Muscle layer of duodenum (tissue), 2 donors: ENCODE results near the gene CDK5RAP2.

Experiments used
- H3K27ac ChIP-seq: one replicate; pipeline ENCODE4 v1.7.0; 2013; ENCODE audit warnings: mild to moderate bottlenecking, low read length
- H3K27me3 ChIP-seq: one replicate; pipeline ENCODE4 v1.7.0; 2013; ENCODE audit warnings: low read depth, mild to moderate bottlenecking, control low read depth, low read length
- H3K36me3 ChIP-seq, 2 donors: one replicate each; pipeline ENCODE4 v1.7.0; 2013; ENCODE audit warnings: low read length in 2 of 2, control low read depth in 1 of 2, mild to moderate bottlenecking in 1 of 2; ENCODE audit not compliant: insufficient read depth in 2 of 2, control insufficient read depth in 1 of 2
- H3K4me1 ChIP-seq, 2 donors: one replicate each; pipeline ENCODE4 v1.7.0; 2013; ENCODE audit warnings: low read length in 2 of 2, mild to moderate bottlenecking in 2 of 2, control low read depth in 1 of 2, moderate library complexity in 1 of 2; ENCODE audit not compliant: insufficient read depth in 2 of 2, control insufficient read depth in 1 of 2
- H3K4me3 ChIP-seq, 2 donors: one replicate each; pipeline ENCODE4 v1.7.0; 2013; ENCODE audit warnings: low read length in 2 of 2, low read depth in 1 of 2, mild to moderate bottlenecking in 1 of 2
- H3K9me3 ChIP-seq, 2 donors: one replicate each; pipeline ENCODE4 v1.7.0; 2013; ENCODE audit warnings: low read length in 2 of 2, control low read depth in 1 of 2, mild to moderate bottlenecking in 1 of 2; ENCODE audit not compliant: control insufficient read depth in 1 of 2
- donor health status: healthy.

Gene CDK5RAP2

GRCh38 chr9:120360510-120360909 lies 219.5 kb downstream of the CDK5RAP2 start:
- Histone ChIP-seq H3K27ac (no peak overlapping the region), H3K9me3 (no peaks in the 10 kb centered on the region)

DNA sequence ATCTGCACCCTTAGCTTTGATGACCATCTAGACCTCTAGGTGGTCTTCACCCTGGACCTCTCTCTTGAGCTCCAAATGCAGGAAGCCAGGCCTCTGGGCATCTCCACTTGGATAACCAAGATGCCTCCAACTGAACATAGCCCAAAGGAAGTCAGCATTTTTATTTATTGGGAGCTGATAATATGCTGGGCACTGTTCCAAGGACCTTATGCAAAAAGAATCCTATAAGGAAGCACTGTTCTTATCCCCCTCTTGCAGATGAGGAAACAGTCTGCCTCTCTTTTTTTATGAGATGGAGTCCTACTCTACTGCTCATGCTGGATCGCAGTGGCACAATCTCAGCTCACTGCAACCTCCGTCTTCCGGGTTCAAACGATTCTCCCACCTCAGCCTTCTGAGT lies 219.9 kb downstream of the CDK5RAP2 start:
- no peak overlapping the region for H3K27ac ChIP-seq
- H3K4me3 ChIP-seq: no peak overlapping the region
- H3K4me1 ChIP-seq: no peaks in the 10 kb centered on the region
- H3K27me3 ChIP-seq: no peaks in the 10 kb centered on the region
- no peaks in the 10 kb centered on the region for H3K36me3 ChIP-seq
- H3K9me3 ChIP-seq: no peaks in the 10 kb centered on the region

More at GRCh38 chr9:120360510-120360909, 219.5 kb downstream of the CDK5RAP2 start:
- Histone ChIP-seq H3K27me3 (no peaks in the 10 kb centered on the region), H3K4me3 (no peak overlapping the region), H3K36me3 (no peaks in the 10 kb centered on the region), H3K4me1 (no peaks in the 10 kb centered on the region)

- Histone ChIP-seq H3K9me3 (no peaks in the 10 kb centered on the region), H3K27ac (no peak overlapping the region), H3K4me3 (no peak overlapping the region), H3K4me1 (no peaks in the 10 kb centered on the region), H3K27me3 (no peaks in the 10 kb centered on the region), H3K36me3 (no peaks in the 10 kb centered on the region)
Measured at GRCh38 chr9:120358877-120359276, 221.1 kb downstream of the CDK5RAP2 start.

DNA sequence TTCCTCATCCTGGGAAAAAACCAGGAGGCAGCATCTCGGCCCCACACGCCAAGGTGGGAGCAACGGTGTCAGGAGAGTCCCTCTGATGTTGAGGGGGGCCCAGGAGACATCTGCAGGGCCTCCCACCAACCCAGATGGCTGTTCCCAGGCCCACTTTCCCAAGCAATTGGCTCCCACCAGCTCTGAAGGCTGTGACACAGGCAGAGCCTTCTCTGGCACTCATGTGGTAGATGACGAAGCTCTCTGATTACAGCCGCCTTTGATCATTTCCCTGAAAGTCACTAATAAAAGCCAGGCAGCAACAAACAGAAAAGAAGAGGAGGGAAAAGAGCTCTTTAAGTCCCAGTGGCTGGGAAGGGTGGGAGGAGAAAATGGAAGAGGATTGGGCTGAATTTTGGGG lies 226.5 kb downstream of the CDK5RAP2 start:
- H3K4me1 ChIP-seq: no peaks in the 10 kb centered on the region
- no peak overlapping the region for H3K4me3 ChIP-seq
- no peaks in the 10 kb centered on the region for H3K36me3 ChIP-seq
- no peaks in the 10 kb centered on the region for H3K9me3 ChIP-seq
- no peaks in the 10 kb centered on the region for H3K27me3 ChIP-seq
- H3K27ac ChIP-seq: no peak overlapping the region

- H3K36me3 ChIP-seq: no peaks in the 10 kb centered on the region
- no peak overlapping the region for H3K27ac ChIP-seq
- H3K4me3 ChIP-seq: no peak overlapping the region
- no peaks in the 10 kb centered on the region for H3K27me3 ChIP-seq
- H3K9me3 ChIP-seq: no peaks in the 10 kb centered on the region
- H3K4me1 ChIP-seq: no peaks in the 10 kb centered on the region
Measured at GRCh38 chr9:120351106-120351505, 228.9 kb downstream of the CDK5RAP2 start.

DNA sequence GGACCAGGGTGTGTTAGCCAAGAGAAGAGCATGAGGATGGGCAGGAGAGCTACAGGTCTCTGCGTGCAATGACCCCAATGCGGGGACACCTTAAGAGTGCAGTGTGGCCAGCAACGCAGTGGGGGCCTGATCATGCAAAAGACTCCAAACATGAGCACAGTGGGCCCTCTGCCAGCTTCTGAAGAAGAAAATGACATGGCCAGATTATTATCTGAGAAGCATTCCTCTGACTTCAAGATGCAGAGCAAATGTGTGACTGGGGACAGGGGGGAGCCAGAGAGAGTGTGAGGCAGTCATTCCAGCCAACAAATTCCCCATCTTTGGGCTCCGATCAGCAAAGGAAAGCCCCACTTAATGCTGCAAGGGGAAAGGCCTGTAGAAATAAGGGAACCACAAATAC lies 229.4 kb downstream of the CDK5RAP2 start:
- Histone ChIP-seq H3K27ac (no peak overlapping the region), H3K9me3 (no peaks in the 10 kb centered on the region), H3K36me3 (no peaks in the 10 kb centered on the region), H3K27me3 (no peaks in the 10 kb centered on the region), H3K4me3 (no peak overlapping the region), H3K4me1 (no peaks in the 10 kb centered on the region)

DNA sequence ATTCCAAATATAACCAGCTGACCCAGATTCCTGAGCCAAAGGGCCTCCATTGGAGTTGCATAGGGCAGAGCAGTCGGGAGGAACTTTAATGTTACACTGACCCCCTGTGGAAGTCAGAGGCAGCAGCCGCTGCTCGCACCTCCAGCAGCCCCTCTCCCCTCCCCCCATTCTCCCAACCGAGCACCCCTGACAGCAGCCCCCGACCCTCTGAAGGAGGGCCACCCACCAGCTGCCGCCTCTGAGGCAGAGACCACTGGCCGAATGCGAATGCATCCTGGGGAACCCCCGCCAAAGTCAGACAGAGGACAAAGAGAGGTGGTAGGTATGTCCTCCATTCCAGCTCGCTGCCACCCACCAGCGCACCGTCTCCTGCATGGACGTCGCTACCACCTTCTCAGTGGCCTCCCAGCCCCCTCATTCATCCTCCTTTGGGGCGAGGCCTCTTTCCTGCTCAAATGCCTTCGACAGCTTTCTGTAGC lies 231.0 kb downstream of the CDK5RAP2 start:
- H3K4me3 ChIP-seq: no peak overlapping the region
- no peaks in the 10 kb centered on the region for H3K4me1 ChIP-seq
- no peaks in the 10 kb centered on the region for H3K36me3 ChIP-seq
- no peaks in the 10 kb centered on the region for H3K9me3 ChIP-seq
- H3K27ac ChIP-seq: no peak overlapping the region
- H3K27me3 ChIP-seq: no peaks in the 10 kb centered on the region

DNA sequence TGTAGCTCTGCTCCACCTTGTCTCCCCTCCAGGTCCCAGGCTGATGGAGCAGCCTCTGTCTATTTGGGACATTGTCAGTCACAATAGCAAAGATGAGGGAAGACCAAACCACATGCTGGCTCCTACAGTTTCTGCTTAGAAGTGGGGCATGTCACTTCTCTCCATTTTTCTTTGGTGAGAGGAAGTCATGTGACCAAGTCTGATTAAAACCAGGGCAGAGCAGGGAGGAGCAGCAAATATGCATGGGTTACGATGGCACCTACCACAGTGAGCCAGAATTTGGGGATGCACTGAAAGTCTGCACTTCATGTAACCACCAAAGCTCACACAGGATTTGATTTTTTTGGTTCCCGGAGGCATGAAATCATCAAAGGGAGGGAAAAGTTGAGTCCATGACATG lies 234.6 kb downstream of the CDK5RAP2 start:
- no peak overlapping the region for H3K27ac ChIP-seq
- H3K27me3 ChIP-seq: no peaks in the 10 kb centered on the region
- no peak overlapping the region for H3K4me3 ChIP-seq
- H3K36me3 ChIP-seq: no peaks in the 10 kb centered on the region
- H3K9me3 ChIP-seq: no peaks in the 10 kb centered on the region
- H3K4me1 ChIP-seq: no peaks in the 10 kb centered on the region

DNA sequence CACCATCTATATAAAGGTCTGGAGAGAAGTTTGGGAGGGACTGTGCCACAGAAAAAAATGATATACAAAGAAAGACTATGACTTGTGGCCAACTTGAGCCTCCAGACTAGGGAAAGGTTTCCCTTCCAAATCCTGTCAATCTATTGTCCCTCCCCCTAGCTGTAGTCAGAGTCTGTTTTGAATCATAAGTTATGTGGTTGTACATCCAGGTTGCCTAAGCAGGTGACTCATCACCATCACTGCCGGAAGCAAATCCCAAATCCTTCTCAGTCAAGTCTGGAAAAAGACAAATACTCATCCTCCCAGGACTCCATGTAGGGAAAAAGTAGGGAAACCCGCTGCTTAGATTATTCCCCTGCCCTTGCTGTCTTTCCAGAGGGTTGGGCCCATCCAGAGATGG lies 235.7 kb downstream of the CDK5RAP2 start:
- H3K27ac ChIP-seq: no peak overlapping the region
- no peak overlapping the region for H3K4me3 ChIP-seq
- H3K9me3 ChIP-seq: no peaks in the 10 kb centered on the region
- H3K36me3 ChIP-seq: no peaks in the 10 kb centered on the region
- H3K4me1 ChIP-seq: no peaks in the 10 kb centered on the region
- H3K27me3 ChIP-seq: no peaks in the 10 kb centered on the region

- no peak overlapping the region for H3K27ac ChIP-seq
- no peak overlapping the region for H3K4me3 ChIP-seq
- H3K4me1 ChIP-seq: no peaks in the 10 kb centered on the region
- no peaks in the 10 kb centered on the region for H3K36me3 ChIP-seq
- no peaks in the 10 kb centered on the region for H3K27me3 ChIP-seq
- H3K9me3 ChIP-seq: no peaks in the 10 kb centered on the region
Measured at GRCh38 chr9:120343416-120343815, 236.6 kb downstream of the CDK5RAP2 start.
